ENCODE measurements around the gene ERFE. TPM values are rescaled to one million over a fixed set of nuclear protein-coding genes. Genes with fewer than 3 reads are reported as not detected.

ERFE gene
- total RNA-seq, 1 donor from 2014 or later, result 0.85 TPM

DNA sequence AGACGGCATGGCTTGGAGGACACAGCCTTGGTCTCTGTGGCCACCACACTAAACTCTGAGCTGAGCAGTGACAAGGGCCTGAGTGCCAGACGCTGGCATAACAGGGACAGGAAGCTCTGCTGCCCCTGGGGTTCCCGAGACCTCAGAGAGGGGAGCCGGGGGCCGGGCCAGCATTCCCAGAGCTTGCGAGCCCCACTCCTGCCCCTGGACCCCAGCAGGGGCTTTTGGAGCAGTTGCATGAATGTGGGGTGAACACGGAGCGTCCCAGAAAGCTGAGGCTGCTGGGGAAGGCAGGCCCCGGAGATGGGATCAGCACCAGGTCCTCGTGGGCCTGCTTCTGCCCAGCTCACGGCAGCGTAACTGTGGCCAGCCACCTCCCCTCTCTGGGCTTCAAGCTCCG, 7.6 kb upstream of the ERFE start:
- Mint-ChIP-seq H3K36me3 (no peaks in the 10 kb centered on the region), H3K27ac (no peak overlapping the region), H3K4me3 (no peak overlapping the region), H3K27me3 (ENCODE audit: low read depth) (no peaks in the 10 kb centered on the region), H3K4me1 (no peaks in the 10 kb centered on the region), H3K9me3 (peaks cover 3% of the 10 kb centered on the region)
- TF ChIP-seq, protein P1, sequence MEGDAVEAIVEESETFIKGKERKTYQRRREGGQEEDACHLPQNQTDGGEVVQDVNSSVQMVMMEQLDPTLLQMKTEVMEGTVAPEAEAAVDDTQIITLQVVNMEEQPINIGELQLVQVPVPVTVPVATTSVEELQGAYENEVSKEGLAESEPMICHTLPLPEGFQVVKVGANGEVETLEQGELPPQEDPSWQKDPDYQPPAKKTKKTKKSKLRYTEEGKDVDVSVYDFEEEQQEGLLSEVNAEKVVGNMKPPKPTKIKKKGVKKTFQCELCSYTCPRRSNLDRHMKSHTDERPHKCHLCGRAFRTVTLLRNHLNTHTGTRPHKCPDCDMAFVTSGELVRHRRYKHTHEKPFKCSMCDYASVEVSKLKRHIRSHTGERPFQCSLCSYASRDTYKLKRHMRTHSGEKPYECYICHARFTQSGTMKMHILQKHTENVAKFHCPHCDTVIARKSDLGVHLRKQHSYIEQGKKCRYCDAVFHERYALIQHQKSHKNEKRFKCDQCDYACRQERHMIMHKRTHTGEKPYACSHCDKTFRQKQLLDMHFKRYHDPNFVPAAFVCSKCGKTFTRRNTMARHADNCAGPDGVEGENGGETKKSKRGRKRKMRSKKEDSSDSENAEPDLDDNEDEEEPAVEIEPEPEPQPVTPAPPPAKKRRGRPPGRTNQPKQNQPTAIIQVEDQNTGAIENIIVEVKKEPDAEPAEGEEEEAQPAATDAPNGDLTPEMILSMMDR (IDR thresholded peaks at IDR 0.05; ENCODE audit: unreplicated experiment), result no peak
- no peak for DNase-seq (ENCODE audit: low spot score in 2 of 2, unreplicated experiment in 2 of 2)

GRCh38 chr2:238151628-238152235, 7.0 kb upstream of the ERFE start:
- H3K4me3 Mint-ChIP-seq, result no peak overlapping the region
- H3K4me1 Mint-ChIP-seq, result no peaks in the 10 kb centered on the region
- TF ChIP-seq, protein P1 (IDR thresholded peaks at IDR 0.05; ENCODE audit: unreplicated experiment), result no peak
- no peaks in the 10 kb centered on the region for H3K27me3 Mint-ChIP-seq (ENCODE audit: low read depth)
- no peak for DNase-seq (ENCODE audit: low spot score in 2 of 2, unreplicated experiment in 2 of 2)
- H3K9me3 Mint-ChIP-seq, result peaks cover 3% of the 10 kb centered on the region
- no peak overlapping the region for H3K27ac Mint-ChIP-seq
- H3K36me3 Mint-ChIP-seq, result no peaks in the 10 kb centered on the region

DNA sequence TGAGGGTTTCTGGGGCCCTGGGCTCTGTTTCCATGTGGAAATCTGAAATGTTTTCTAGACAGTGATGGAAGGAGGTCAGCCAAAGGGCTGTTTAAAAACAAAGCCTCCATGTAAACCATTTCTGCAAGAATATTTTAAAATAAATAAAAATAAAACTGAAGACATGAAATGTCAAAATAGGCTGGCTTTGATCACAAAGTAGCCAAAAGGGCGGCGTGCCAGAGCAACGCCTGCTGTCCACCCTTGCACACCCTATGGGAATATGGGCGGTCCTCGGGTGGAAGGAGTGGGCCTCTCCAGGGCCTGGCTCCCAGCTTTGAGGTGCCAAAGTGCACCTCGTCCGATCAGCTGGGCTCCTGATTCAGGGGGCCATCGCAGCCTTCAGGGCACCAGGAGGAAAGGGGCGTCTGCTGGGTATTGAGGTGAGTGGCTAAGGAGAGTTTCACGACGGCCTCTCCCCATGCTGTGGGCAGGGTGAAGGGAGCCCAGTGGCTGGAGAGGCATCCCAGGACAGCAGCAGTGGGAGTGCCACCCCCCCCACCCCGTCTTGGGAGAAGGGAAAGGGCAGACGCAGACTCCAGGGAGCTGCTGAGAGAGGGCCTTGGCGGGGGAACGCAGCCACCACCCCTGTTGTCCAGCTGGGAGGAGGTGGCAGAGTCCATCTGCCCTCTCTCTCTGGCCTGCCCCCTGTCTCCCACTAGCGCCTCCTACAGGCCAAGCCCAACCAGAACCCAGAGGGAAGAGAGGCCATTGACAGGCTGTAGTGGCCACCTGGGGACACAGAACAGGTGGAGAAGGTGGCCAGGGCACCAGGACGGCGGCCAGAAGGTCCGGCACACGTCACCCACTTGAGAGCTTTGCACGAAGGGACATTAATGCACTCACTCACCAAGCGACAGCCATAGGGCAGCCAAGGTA, 5.7 kb upstream of the ERFE start:
- DNase-seq (ENCODE audit: low spot score in 2 of 2, unreplicated experiment in 2 of 2), result no peak
- Mint-ChIP-seq H3K36me3 (no peaks in the 10 kb centered on the region), H3K4me3 (no peak overlapping the region), H3K9me3 (peaks cover 3% of the 10 kb centered on the region), H3K27ac (no peak overlapping the region), H3K4me1 (no peaks in the 10 kb centered on the region), H3K27me3 (ENCODE audit: low read depth) (peaks cover 7% of the 10 kb centered on the region)
- TF ChIP-seq, protein P1 (IDR thresholded peaks at IDR 0.05; ENCODE audit: unreplicated experiment), result no peak

- no peak overlapping the region for H3K27ac Mint-ChIP-seq
- TF ChIP-seq, protein P1 (IDR thresholded peaks at IDR 0.05; ENCODE audit: unreplicated experiment), result no peak
- H3K9me3 Mint-ChIP-seq, result peaks cover 3% of the 10 kb centered on the region
- H3K36me3 Mint-ChIP-seq, result no peaks in the 10 kb centered on the region
- no peak for DNase-seq (ENCODE audit: low spot score in 2 of 2, unreplicated experiment in 2 of 2)
- peaks cover 4% of the 10 kb centered on the region for H3K4me1 Mint-ChIP-seq
- no peak overlapping the region for H3K4me3 Mint-ChIP-seq
- peaks cover 15% of the 10 kb centered on the region for H3K27me3 Mint-ChIP-seq (ENCODE audit: low read depth)
These were observed 4.2 kb upstream of the ERFE start for GRCh38 chr2:238154570-238154969.

- Mint-ChIP-seq H3K36me3 (no peaks in the 10 kb centered on the region), H3K27me3 (ENCODE audit: low read depth) (peaks cover 21% of the 10 kb centered on the region), H3K4me3 (no peak overlapping the region), H3K9me3 (peaks cover 3% of the 10 kb centered on the region), H3K27ac (no peak overlapping the region), H3K4me1 (peaks cover 4% of the 10 kb centered on the region)
- TF ChIP-seq, protein P1 (IDR thresholded peaks at IDR 0.05; ENCODE audit: unreplicated experiment), result no peak
- no peak for DNase-seq (ENCODE audit: low spot score in 2 of 2, unreplicated experiment in 2 of 2)
These were observed 3.6 kb upstream of the ERFE start for GRCh38 chr2:238155051-238155760.

Data from mesothelial cell of epicardium (in vitro differentiated cells).